H9 (cell line): ENCODE results near the gene KICS2. TPM values are rescaled to one million over a fixed set of nuclear protein-coding genes. Genes with fewer than 3 reads are reported as not detected.
"Not testable (repeated sequence)": the region's sequence is repeated elsewhere in the genome, so short reads cannot be mapped to it uniquely, and the experiment has no call there.

Experiments used
- DNase-seq: peaks from one replicate; pipeline ENCODE4 v3.0.0-alpha.2; 2017
- H2AFZ ChIP-seq: one replicate; pipeline ENCODE4 v1.6.1; 2013; ENCODE audit warnings: mild to moderate bottlenecking, low read length, control low read depth, moderate library complexity
- H2AK5ac ChIP-seq: 2 replicates; pipeline ENCODE4 v1.6.1; 2013; ENCODE audit warnings: low read length, control low read depth, mixed read lengths; ENCODE audit not compliant: insufficient read length
- H2BK120ac ChIP-seq: one replicate; pipeline ENCODE4 v1.6.1; 2013; ENCODE audit warnings: low read depth, mild to moderate bottlenecking, low read length, control low read depth, inconsistent platforms; ENCODE audit not compliant: poor library complexity, severe bottlenecking
- H2BK12ac ChIP-seq: 2 replicates; pipeline ENCODE4 v1.6.1; 2013; ENCODE audit warnings: low read length, control low read depth, mixed read lengths, low read depth; ENCODE audit not compliant: insufficient read length
- H2BK15ac ChIP-seq: 2 replicates; pipeline ENCODE4 v1.6.1; 2013; ENCODE audit warnings: low read depth, low read length, control low read depth
- H2BK20ac ChIP-seq: one replicate; pipeline ENCODE4 v1.6.1; 2013; ENCODE audit warnings: low read depth, mild to moderate bottlenecking, low read length, control low read depth, inconsistent platforms; ENCODE audit not compliant: poor library complexity, severe bottlenecking
- H2BK5ac ChIP-seq: 2 replicates; pipeline ENCODE4 v1.6.1; 2013; ENCODE audit warnings: low read length, control low read depth, mixed read lengths; ENCODE audit not compliant: insufficient read length
- H3K14ac ChIP-seq: 2 replicates; pipeline ENCODE4 v1.6.1; 2013; ENCODE audit warnings: low read length, control low read depth; ENCODE audit not compliant: insufficient read depth
- H3K18ac ChIP-seq: 2 replicates; pipeline ENCODE4 v1.6.1; 2013; ENCODE audit warnings: low read depth, mild to moderate bottlenecking, mixed read lengths, low read length, control low read depth; ENCODE audit not compliant: insufficient read length
- H3K23ac ChIP-seq: 2 replicates; pipeline ENCODE4 v1.6.1; 2013; ENCODE audit warnings: low read length, control low read depth, mixed read lengths, low read depth; ENCODE audit not compliant: insufficient read length
- H3K23me2 ChIP-seq: 2 replicates; pipeline ENCODE4 v1.6.1; 2013; ENCODE audit warnings: low read depth, mild to moderate bottlenecking, mixed read lengths, low read length, control low read depth; ENCODE audit not compliant: insufficient read length, poor library complexity, severe bottlenecking
- H3K27ac ChIP-seq: 2 replicates; pipeline ENCODE4 v1.5.1; 2013; ENCODE audit warnings: low read length, control low read depth, mixed read lengths, low read depth; ENCODE audit not compliant: insufficient read length
- H3K27me3 ChIP-seq: 2 replicates; pipeline ENCODE4 v1.6.1; 2013; ENCODE audit warnings: low read length, control low read depth, inconsistent platforms; ENCODE audit not compliant: insufficient read depth
- H3K4ac ChIP-seq: 2 replicates; pipeline ENCODE4 v1.6.1; 2013; ENCODE audit warnings: low read depth, mild to moderate bottlenecking, control low read depth, inconsistent platforms, low read length, moderate library complexity
- H3K4me1 ChIP-seq: 2 replicates; pipeline ENCODE4 v1.6.1; 2013; ENCODE audit warnings: low read length, control low read depth, inconsistent platforms; ENCODE audit not compliant: insufficient read depth
- H3K4me2 ChIP-seq: 2 replicates; pipeline ENCODE4 v1.6.1; 2013; ENCODE audit warnings: low read length, control low read depth, mixed read lengths; ENCODE audit not compliant: insufficient read length, insufficient read depth
- H3K56ac ChIP-seq: 2 replicates; pipeline ENCODE4 v1.6.1; 2013; ENCODE audit warnings: low read depth, mild to moderate bottlenecking, mixed read lengths, low read length, control low read depth; ENCODE audit not compliant: insufficient read length
- H3K79me1 ChIP-seq: 2 replicates; pipeline ENCODE4 v1.6.1; 2013; ENCODE audit warnings: low read depth, mild to moderate bottlenecking, moderate library complexity, low read length, control low read depth, inconsistent platforms; ENCODE audit not compliant: insufficient read depth, poor library complexity, severe bottlenecking
- H3K79me2 ChIP-seq: 2 replicates; pipeline ENCODE4 v1.6.1; 2013; ENCODE audit warnings: low read length, control low read depth, inconsistent platforms; ENCODE audit not compliant: insufficient read depth
- H3K9ac ChIP-seq: 2 replicates; pipeline ENCODE4 v1.6.1; 2013; ENCODE audit warnings: low read length, control low read depth, mixed read lengths; ENCODE audit not compliant: insufficient read length; ENCODE audit errors: extremely low read depth
- H3K9me3 ChIP-seq: one replicate; pipeline ENCODE4 v1.6.1; 2013; ENCODE audit warnings: low read depth, low read length, inconsistent platforms; ENCODE audit not compliant: control insufficient read depth
- H3T11ph ChIP-seq: one replicate; pipeline ENCODE4 v1.6.1; 2013; ENCODE audit warnings: mild to moderate bottlenecking, low read length, control low read depth, inconsistent platforms
- H4K20me1 ChIP-seq: one replicate; pipeline ENCODE4 v1.6.1; 2013; ENCODE audit not compliant: control insufficient read depth, insufficient read length, insufficient read depth
- H4K5ac ChIP-seq: 2 replicates; pipeline ENCODE4 v1.6.1; 2013; ENCODE audit warnings: low read depth, mild to moderate bottlenecking, mixed read lengths, low read length, control low read depth; ENCODE audit not compliant: insufficient read length
- H4K8ac ChIP-seq: replicated peaks from 2 replicates; pipeline ENCODE4 v1.6.1; 2013; ENCODE audit warnings: low read length, control low read depth, mixed read lengths, low read depth; ENCODE audit not compliant: insufficient read length
- H4K91ac ChIP-seq: 2 replicates; pipeline ENCODE4 v1.6.1; 2013; ENCODE audit warnings: low read depth, mild to moderate bottlenecking, moderate library complexity, mixed read lengths, low read length, control low read depth; ENCODE audit not compliant: insufficient read length
- H3K27ac Mint-ChIP-seq, 3 experiments: 2 replicates in 2 of 3; 3 replicates in 1 of 3; pipeline ENCODE4 v1.8.0; 2020 to 2021; ENCODE audit warnings: mixed read lengths in 3 of 3, mild to moderate bottlenecking in 1 of 3, moderate library complexity in 1 of 3
- H3K27me3 Mint-ChIP-seq: 2 replicates; pipeline ENCODE4 v1.8.0; 2021; ENCODE audit warnings: low read depth, mild to moderate bottlenecking, moderate library complexity, mixed read lengths
- H3K36me3 Mint-ChIP-seq, 3 experiments: 2 replicates in 2 of 3; 3 replicates in 1 of 3; pipeline ENCODE4 v1.8.0; 2020 to 2021; ENCODE audit warnings: low read depth in 3 of 3, mixed read lengths in 3 of 3; ENCODE audit not compliant: insufficient read depth in 1 of 3
- H3K4me1 Mint-ChIP-seq, 2 experiments: 2 replicates each; pipeline ENCODE4 v1.8.0; 2020; ENCODE audit warnings: mixed read lengths in 2 of 2
- H3K4me3 Mint-ChIP-seq, 2 experiments: 2 replicates in 1 of 2; 3 replicates in 1 of 2; pipeline ENCODE4 v1.8.0; 2020 to 2021; ENCODE audit warnings: mild to moderate bottlenecking in 2 of 2, mixed read lengths in 2 of 2, moderate library complexity in 1 of 2
- H3K9me3 Mint-ChIP-seq, 2 experiments: 2 replicates in 1 of 2; 3 replicates in 1 of 2; pipeline ENCODE4 v1.8.0; 2020; ENCODE audit warnings: mild to moderate bottlenecking in 2 of 2, mixed read lengths in 2 of 2, moderate library complexity in 1 of 2
- CTCF ChIP-seq: fragments of 200-600 bp; sonication (generic); conservative IDR thresholded peaks from 3 replicates; pipeline ENCODE4 v1.8.0; 2021; ENCODE audit warnings: antibody characterized with exemption, mild to moderate bottlenecking
- WGBS: extraction: QIAGEN DNeasy Blood & Tissue Kit; methylation state at CpG from one replicate; pipeline ENCODE4 v1.1.7; 2013; ENCODE audit warnings: missing lambda C conversion rate, low lambda C conversion rate, mixed read lengths; ENCODE audit not compliant: insufficient read length; ENCODE audit errors: extremely low coverage; 5-methylcytosine and 5-hydroxymethylcytosine counted together
- total RNA-seq: library from RNA; stranded (reverse); gene quantifications from 2 replicates; pipeline ENCODE4 v1.2.1, GENCODE V29; 2021

The KICS2 gene
- total RNA-seq, 1 experiment from 2014 or later = 7.3 TPM

GRCh38 chr12:64203036-64203435 is 19.1 kb downstream of the KICS2 start:
- no peak overlapping the region for H4K8ac ChIP-seq
- no peak overlapping the region for H2AK5ac ChIP-seq
- H3K23ac ChIP-seq = no peak overlapping the region
- no peak overlapping the region for H3T11ph ChIP-seq
- WGBS = no CpG with 5 or more reads among the region's 5 CpGs
- no peak overlapping the region for H3K9ac ChIP-seq
- no peaks in the 10 kb centered on the region for H4K20me1 ChIP-seq
- H2BK15ac ChIP-seq = no peak overlapping the region
- no peak for TF ChIP-seq CTCF
- no peak overlapping the region for H4K91ac ChIP-seq
- H3K4me2 ChIP-seq = no peak overlapping the region
- no peaks in the 10 kb centered on the region for H3K4me1 Mint-ChIP-seq
- H3K27me3 ChIP-seq = no peaks in the 10 kb centered on the region
- H3K14ac ChIP-seq = no peak overlapping the region
- H4K5ac ChIP-seq = no peak overlapping the region
- H3K36me3 Mint-ChIP-seq = peaks cover 6 to 16% (median 15%) of the 10 kb centered on the region in 3 experiments
- H3K27me3 Mint-ChIP-seq = no peaks in the 10 kb centered on the region
- H2BK5ac ChIP-seq = no peak overlapping the region
- H3K4me1 ChIP-seq = no peaks in the 10 kb centered on the region
- no peaks in the 10 kb centered on the region for H3K79me1 ChIP-seq
- peak overlapping the region in 2 of 3 experiments; percentile 8 to 21; a peak in 2 of 7 replicates for H3K27ac Mint-ChIP-seq
- no peak overlapping the region for H3K18ac ChIP-seq
- no peak for DNase-seq
- no peak overlapping the region for H2BK20ac ChIP-seq
- H3K79me2 ChIP-seq = no peaks in the 10 kb centered on the region
- H2BK12ac ChIP-seq = no peak overlapping the region
- no peak overlapping the region for H3K4me3 Mint-ChIP-seq
- H3K4ac ChIP-seq = no peak overlapping the region
- H3K23me2 ChIP-seq = no peaks in the 10 kb centered on the region
- H3K56ac ChIP-seq = no peak overlapping the region
- H2AFZ ChIP-seq = no peak overlapping the region
- H3K9me3 Mint-ChIP-seq = peaks cover 2 to 5% of the 10 kb centered on the region in 2 experiments; a peak in 2 of 5 replicates
- no peak overlapping the region for H2BK120ac ChIP-seq
- no peaks in the 10 kb centered on the region for H3K9me3 ChIP-seq
- H3K27ac ChIP-seq = no peak overlapping the region

- H3K79me2 ChIP-seq, H3K9me3 ChIP-seq, H2BK20ac ChIP-seq, H2AK5ac ChIP-seq, H2BK12ac ChIP-seq, H2BK120ac ChIP-seq, H3K14ac ChIP-seq, H2AFZ ChIP-seq, H4K91ac ChIP-seq, H3K27me3 ChIP-seq, H2BK15ac ChIP-seq, DNase-seq, H4K20me1 ChIP-seq, H3K9ac ChIP-seq, H3K79me1 ChIP-seq, H3K23ac ChIP-seq, H3T11ph ChIP-seq, H3K9me3 Mint-ChIP-seq, H3K4me2 ChIP-seq, H4K5ac ChIP-seq, H2BK5ac ChIP-seq, H3K4me1 Mint-ChIP-seq, H3K56ac ChIP-seq, H3K4ac ChIP-seq, H3K27ac ChIP-seq, H3K18ac ChIP-seq, H3K23me2 ChIP-seq, H3K4me1 ChIP-seq, H3K27me3 Mint-ChIP-seq, H4K8ac ChIP-seq: not testable (repeated sequence)
- WGBS = no CpG with 5 or more reads among the region's 15 CpGs
- Mint-ChIP-seq H3K36me3 (peaks cover 8 to 28% (median 21%) of the 10 kb centered on the region in 3 experiments; a peak in 6 of 7 replicates), H3K4me3 (peak overlapping the region; percentile 64 to 75), H3K27ac (peak overlapping the region in 2 of 3 experiments; percentile 62 to 83; a peak in 2 of 7 replicates)
These were observed 26.3 kb downstream of the KICS2 start for GRCh38 chr12:64195841-64196240.
